Measurements from ENCODE around the gene HDAC11.
A peak's percentile ranks its signal among the peaks of the same experiment; 100 is the strongest.

The HDAC11 gene

GRCh38 chr3:13460341-13460736, 19.8 kb upstream of the HDAC11 start:
- Mint-ChIP-seq H3K36me3 (ENCODE audit: low read depth) (no peaks in the 10 kb centered on the region), H3K4me3 (no peak overlapping the region), H3K27me3 (ENCODE audit: low read depth, poor library complexity) (peaks cover 6% of the 10 kb centered on the region), H3K9me3 (no peaks in the 10 kb centered on the region), H3K4me1 (peaks cover 35% of the 10 kb centered on the region), H3K27ac (no peak overlapping the region)
- no peak for TF ChIP-seq CTCF (IDR thresholded peaks at IDR 0.05)
- DNase-seq = no peak

GRCh38 chr3:13461169-13462124, 18.7 kb upstream of the HDAC11 start:
- Mint-ChIP-seq H3K4me1 (peaks cover 32% of the 10 kb centered on the region), H3K27me3 (ENCODE audit: low read depth, poor library complexity) (peaks cover 6% of the 10 kb centered on the region), H3K27ac (no peak overlapping the region), H3K4me3 (no peak overlapping the region), H3K36me3 (ENCODE audit: low read depth) (no peaks in the 10 kb centered on the region), H3K9me3 (no peaks in the 10 kb centered on the region)
- peak; percentile 76 for TF ChIP-seq CTCF (IDR thresholded peaks at IDR 0.05)
- peak; percentile 84 for DNase-seq

- peaks cover 9% of the 10 kb centered on the region for H3K27me3 Mint-ChIP-seq (ENCODE audit: low read depth, poor library complexity)
- no peak for TF ChIP-seq CTCF (IDR thresholded peaks at IDR 0.05)
- H3K4me1 Mint-ChIP-seq = peaks cover 32% of the 10 kb centered on the region
- no peak overlapping the region for H3K4me3 Mint-ChIP-seq
- no peaks in the 10 kb centered on the region for H3K9me3 Mint-ChIP-seq
- no peak for DNase-seq
- H3K36me3 Mint-ChIP-seq (ENCODE audit: low read depth) = no peaks in the 10 kb centered on the region
- H3K27ac Mint-ChIP-seq = no peak overlapping the region
Observed at GRCh38 chr3:13462125-13462629, 17.9 kb upstream of the HDAC11 start.

GRCh38 chr3:13462822-13463221, 17.3 kb upstream of the HDAC11 start:
- DNase-seq = no peak
- Mint-ChIP-seq H3K36me3 (ENCODE audit: low read depth) (no peaks in the 10 kb centered on the region), H3K4me3 (no peak overlapping the region), H3K4me1 (peaks cover 28% of the 10 kb centered on the region), H3K9me3 (no peaks in the 10 kb centered on the region), H3K27ac (no peak overlapping the region), H3K27me3 (ENCODE audit: low read depth, poor library complexity) (peaks cover 13% of the 10 kb centered on the region)
- no peak for TF ChIP-seq CTCF (IDR thresholded peaks at IDR 0.05)

GRCh38 chr3:13463618-13464400, 16.3 kb upstream of the HDAC11 start:
- no peak overlapping the region for H3K4me3 Mint-ChIP-seq
- no peaks in the 10 kb centered on the region for H3K36me3 Mint-ChIP-seq (ENCODE audit: low read depth)
- no peak overlapping the region for H3K27ac Mint-ChIP-seq
- TF ChIP-seq CTCF (IDR thresholded peaks at IDR 0.05) = no peak
- H3K9me3 Mint-ChIP-seq = peaks cover 2% of the 10 kb centered on the region
- peaks cover 16% of the 10 kb centered on the region for H3K27me3 Mint-ChIP-seq (ENCODE audit: low read depth, poor library complexity)
- no peak for DNase-seq
- H3K4me1 Mint-ChIP-seq = peaks cover 27% of the 10 kb centered on the region
